NCI-H460 (cell line): ENCODE measurements around the gene PLCB3. TPM values are rescaled to one million over a fixed set of nuclear protein-coding genes. Genes with fewer than 3 reads are reported as not detected.

Experiments used
- DNase-seq: peaks from one replicate; pipeline ENCODE4 v3.0.0-alpha.2; 2016; ENCODE audit warnings: low read depth; ENCODE audit errors: extremely low read depth
- total RNA-seq: library from RNA; depleted of rRNA; stranded (reverse); fragments of >200 nt; shearing (Covaris generic); gene quantifications from 2 replicates; pipeline ENCODE4 v1.2.3, GENCODE V29; 2014

PLCB3 gene
- total RNA-seq, 1 experiment from 2014 or later, result 16.2 TPM

DNA sequence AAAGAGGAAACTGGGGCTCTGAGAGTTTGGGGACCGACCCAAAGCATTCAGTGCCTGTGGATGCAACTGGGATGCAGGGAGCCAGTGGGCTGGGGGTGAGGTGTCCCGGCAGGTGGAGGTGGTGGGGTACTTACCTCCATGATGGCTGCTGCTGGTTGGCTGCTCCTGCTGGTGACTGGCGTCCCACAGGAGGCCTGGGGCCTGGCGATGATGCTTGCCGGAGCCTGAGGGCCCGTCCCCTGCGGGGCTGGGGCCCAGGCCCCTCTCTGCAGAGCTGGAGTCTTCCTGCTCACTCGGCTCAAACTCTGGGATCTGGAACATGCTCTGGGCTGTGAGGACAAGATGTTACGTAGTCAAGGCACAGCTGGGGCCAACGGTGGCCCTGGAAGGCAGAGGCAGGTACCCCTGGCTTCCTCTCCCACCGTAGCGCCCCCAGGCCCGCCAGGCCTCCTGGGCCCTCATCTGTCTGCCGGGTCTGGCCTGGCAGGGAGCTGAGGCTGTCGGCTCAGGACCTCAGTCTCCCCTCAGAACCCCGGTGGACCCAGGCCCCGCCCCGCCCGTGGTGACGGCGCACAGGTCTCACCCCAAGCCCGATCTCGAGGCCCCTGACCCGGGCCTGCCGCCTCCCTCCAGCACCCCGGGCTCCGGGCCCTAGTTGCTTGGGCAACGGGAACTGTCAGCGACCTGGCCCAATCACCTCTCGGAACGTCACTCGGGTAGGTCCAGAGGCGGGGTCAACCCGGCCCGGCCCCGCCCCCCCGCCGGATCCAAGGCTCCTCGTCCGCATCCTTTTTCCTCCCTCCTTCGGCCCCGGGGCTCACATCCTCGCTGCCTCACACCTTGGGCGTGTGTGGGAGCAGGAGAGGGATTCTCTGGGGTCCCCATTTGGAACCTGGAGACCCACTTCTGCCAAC, 33.0 kb downstream of the PLCB3 start, which contains the start of gene BAD:
Gene BAD, minus strand, starts transcription at position 618 of the 914 bp plus-strand sequence. Its CDS starts 297 bp downstream, at position 321.
- DNase-seq, result peak; percentile 85

DNA sequence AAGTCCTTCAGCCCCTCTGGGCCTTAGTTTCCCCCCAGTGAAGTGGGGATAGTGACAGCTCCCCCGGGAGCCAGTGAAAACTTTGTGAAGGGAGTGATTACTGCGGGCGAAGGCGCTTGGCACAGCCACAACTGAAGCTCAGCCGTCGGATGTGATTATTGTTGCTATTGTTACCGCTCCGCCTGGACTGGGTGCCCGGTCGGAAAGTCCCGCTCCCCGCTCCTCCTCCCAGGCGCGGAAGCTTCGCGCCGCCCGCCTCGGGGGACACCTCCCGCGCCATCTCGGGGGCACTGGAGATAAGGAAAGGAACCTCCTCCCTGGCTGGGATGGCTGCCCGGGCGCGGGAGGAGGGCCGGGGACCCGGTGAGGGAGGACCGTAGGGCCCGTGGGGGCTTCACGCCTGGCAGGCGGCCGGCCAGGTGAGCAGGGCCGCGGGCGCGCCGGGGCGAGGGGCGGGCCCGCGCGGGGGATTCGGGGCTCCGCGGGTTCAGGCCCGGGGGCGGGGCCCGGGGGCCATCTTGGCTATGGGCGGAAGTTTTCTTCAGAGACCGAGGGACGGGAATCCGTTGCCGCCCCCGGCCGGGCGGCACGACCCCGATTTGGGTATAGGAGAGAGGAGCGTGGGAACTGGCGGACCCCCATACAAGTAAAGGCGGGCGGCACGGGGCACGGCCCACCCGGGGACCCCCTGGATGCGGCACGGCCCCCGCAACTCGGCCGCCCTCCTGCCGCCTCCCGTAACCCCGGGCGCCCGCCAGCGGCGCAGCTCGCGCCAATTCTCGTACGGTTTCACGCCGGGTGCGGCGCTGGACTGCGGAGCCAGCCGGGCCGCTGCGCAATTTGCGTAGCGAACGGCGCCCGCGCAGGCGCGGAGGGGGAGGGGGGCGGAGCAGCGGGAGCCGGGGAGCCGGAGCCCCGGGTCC, 33.9 kb downstream of the PLCB3 start, which contains the start of gene GPR137:
Gene GPR137, plus strand, starts transcription at position 887 of the 923 bp plus-strand sequence. CDS start 677 bp downstream, outside the sequence.
- DNase-seq, result no peak

DNA sequence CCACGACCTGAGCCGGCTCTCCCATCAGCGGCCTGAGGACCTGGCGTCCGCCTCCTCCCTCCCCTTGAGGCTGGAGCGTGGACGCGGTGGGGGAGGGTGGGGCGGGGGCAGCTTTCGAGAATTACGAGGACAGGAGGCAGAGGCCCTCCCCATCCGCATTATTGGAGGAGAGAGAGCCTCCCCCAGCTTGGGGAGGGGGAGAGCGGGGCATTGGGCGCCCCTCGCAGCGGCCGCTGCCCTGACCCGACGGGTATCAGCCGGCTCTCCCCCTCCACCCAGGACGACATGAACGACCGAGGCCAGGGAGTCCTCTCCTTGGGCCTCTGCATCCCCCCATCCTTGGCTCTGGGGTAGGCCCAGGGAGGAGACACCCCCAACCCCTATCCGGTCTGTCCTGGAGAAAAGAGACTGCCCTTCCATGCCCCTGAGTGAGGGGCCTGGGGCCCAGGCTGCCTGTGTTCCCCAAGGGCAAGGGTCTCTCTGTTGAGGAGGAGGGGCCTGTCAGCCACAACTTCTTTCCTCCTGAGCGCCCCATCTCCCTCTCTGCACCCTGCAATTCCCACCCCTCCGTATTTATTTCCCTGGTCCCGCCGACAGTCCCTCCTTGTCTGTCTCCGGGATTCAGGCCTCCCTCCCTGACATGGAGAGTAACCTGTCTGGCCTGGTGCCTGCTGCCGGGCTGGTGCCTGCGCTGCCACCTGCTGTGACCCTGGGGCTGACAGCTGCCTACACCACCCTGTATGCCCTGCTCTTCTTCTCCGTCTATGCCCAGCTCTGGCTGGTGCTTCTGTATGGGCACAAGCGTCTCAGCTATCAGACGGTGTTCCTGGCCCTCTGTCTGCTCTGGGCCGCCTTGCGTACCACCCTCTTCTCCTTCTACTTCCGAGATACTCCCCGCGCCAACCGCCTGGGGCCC, 34.8 kb downstream of the PLCB3 start:
- DNase-seq, result no peak

DNA sequence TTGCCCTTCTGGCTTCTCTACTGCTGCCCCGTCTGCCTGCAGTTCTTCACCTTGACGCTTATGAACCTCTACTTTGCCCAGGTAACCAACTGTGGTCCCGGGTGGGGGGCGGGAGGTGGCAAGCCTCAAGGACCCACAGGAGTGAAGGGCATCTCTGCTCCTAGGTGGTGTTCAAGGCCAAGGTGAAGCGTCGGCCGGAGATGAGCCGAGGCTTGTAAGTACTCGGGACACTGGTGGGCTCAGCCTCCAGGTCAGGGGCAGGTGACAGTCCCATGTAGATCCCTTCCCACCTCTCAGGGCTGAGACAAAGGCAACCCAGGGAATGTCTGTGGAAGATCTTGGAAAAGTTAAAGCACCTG, 35.5 kb downstream of the PLCB3 start:
- DNase-seq, result no peak

DNA sequence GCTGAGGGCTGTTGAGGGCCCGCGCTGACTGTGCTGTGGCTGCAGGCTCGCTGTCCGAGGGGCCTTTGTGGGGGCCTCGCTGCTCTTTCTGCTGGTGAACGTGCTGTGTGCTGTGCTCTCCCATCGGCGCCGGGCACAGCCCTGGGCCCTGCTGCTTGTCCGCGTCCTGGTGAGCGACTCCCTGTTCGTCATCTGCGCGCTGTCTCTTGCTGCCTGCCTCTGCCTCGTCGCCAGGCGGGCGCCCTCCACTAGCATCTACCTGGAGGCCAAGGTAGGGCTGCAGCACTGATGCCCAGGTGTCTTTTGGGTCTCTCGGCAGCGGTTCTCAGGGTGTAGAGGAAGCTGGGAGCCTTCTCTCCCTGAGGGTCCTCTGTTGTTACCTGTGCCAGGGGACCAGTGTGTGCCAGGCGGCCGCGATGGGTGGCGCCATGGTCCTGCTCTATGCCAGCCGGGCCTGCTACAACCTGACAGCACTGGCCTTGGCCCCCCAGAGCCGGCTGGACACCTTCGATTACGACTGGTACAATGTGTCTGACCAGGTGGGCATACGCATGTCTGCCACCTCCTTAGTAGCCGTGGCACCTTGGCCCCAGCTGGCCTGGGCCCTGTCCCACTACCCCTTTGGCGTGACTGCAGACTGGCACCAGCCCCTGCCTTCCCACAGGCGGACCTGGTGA, 36.5 kb downstream of the PLCB3 start:
- no peak for DNase-seq

DNA sequence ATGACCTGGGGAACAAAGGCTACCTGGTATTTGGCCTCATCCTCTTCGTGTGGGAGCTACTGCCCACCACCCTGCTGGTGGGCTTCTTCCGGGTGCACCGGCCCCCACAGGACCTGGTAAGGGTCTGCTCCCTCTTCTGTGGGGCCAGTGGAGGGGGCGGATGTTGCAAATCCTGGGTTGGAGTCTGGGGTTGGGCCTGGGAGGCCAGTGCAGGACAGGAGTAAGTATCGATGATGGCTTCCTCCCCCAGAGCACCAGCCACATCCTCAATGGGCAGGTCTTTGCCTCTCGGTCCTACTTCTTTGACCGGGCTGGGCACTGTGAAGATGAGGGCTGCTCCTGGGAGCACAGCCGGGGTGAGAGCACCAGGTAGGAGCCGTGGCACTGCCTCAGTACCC, 37.0 kb downstream of the PLCB3 start:
- DNase-seq, result no peak

DNA sequence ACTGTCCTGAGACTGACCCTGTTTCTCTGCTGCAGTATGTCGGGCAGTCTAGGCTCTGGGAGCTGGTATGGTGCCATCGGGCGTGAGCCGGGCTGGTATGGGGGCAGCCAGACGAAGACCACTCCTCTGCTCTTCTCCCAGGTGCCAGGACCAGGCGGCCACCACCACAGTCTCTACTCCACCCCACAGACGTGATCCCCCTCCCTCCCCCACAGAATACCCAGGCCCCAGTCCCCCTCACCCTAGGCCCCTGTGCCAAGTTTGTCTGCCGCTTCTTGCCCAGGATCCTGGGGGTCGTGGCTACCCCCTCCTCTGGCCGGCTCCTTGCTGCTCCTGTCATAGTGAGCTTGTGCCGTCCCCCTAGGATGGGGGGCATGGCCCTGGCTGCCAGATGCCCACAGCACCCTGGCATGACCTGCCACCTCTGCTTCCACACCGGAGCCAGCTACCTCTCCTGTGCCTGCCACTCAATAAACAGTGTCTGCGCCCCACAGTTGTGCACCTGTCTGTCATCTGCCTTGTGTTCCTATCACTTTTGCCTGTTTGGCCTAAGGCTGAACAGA, 37.8 kb downstream of the PLCB3 start:
- no peak for DNase-seq

DNA sequence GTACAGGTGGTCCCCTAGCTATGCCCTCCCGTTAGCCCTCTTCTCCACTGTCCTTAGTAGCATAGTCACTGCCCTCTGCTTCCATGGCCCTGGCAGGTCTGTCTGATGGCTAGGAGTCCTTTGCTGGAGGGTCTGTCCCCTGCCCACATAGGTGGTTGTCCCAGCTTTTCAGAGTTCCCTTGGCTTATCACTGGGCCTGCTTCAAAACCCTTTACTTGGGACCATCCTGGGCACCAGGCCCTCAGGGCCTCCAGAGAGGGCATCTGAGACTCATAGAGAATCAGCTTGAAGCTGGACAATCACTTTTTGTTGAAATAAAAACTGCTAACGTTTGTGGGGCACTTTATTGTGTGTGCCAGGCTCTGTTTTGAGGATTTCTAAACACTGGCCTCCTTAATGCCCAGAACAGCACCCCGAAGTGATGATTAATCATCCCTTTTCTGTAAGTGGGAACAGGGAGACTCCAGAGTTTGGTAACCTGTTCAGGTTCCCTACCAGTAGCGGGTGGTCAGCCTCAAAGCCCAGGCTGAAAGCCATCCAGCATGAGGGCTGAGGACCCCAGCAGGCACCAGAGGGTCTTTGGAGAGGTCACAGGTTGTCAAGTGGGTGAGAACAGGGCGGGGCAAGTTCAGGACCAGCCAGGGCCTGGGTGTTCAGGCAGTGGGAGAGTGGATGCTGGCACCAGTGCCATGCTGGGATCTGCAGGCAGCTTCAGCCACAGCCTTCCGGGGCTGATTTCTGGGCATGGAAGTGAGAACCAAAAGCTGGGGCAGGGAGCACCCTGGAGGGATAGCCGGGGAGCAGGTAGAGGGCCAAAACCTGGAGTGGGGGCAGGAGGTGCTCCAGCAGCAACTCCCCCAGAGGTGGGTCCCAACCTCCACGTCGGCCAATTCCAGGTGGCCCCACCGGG, 39.3 kb downstream of the PLCB3 start:
- DNase-seq, result no peak

DNA sequence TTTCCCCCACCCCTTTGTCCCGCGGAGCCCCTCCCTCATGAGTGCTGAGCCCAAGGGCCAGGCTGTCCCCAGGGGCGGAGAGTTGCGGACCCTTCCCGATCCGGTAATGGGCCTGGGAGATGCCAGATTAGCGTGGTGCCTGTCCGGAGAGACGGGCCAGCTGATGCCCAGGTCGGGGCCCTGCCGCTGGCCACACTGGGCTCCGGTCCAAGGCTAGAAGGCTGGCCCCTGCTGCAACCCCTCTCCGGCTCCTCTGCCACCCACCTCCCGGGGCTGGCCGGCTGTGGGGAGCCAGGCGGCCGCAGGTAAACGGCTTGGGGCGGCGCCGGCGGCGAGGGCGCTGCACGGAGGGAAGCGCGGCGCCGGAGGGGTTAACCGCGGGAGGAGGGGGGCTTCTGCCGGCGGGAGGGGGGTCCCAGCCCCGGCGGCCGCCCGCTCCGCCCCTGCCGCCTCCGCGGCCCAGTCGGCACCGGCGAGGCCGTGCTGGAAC, 40.0 kb downstream of the PLCB3 start, which contains the start of gene KCNK4:
Gene KCNK4, plus strand, starts transcription at position 41 of the 490 bp plus-strand sequence. CDS start 1,717 bp downstream, outside the sequence.
- DNase-seq, result no peak

DNA sequence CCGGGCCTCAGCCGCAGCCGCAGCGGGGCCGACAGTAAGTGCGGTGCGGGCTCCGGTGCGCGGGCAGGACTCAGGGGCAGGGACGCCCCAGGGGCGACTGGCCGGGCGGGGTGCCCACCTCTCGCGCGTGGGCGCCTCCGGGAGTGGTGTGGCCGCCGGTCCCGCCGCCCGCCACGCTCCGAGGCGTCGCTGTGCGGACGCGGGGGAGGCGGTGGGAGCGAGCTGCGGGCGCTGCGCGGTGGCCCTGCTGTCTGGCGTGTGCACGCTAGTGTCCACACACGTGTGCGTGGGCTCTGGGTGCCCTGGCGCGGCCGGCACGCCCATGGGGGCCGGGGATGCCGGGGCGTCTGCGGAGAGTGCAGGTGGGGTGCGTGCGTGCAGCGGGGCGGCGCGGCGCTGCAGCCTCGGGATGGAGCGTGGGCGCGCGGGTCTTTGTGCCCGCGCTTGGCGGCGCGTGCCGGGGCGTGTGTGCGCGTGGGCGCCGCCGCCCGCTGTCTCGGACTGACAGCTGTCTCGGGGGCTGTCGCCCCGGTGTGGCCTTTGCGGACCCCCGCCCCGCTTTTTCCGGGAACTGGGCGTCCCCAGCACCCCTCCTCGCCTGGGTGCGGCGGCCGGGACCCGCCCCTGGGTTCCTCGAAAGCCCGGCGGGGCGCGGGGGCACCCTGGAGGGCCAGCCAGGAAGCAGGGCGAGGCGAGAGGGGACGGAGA, 40.6 kb downstream of the PLCB3 start:
- no peak for DNase-seq

DNA sequence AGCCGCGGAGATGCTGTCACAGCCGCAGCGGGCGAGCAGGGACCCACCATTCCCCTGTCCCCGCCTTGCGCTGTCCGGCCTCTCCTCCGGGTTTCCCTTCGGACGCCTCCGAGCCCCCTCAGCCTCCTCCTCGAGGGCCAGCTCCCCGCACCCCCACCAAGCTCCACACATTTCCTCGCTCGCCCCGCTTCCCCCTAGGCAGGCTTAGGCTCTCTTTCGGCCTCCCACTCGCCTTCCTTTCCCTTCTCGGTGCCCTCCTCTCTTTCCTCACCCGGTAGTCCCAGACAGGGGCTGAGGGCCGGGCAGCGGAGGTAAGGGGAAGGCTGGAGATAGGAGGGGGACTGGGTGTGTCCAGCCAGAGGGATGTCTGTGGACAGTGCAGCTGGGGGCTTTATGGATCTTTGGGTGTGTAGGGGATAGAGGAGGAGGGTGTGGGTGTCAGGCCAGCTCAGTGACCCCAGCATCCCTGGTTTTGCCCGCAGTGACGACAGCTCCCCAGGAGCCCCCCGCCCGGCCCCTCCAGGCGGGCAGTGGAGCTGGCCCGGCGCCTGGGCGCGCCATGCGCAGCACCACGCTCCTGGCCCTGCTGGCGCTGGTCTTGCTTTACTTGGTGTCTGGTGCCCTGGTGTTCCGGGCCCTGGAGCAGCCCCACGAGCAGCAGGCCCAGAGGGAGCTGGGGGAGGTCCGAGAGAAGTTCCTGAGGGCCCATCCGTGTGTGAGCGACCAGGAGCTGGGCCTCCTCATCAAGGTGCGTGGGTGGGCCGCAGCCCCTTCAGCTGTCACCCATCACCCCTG, 41.3 kb downstream of the PLCB3 start:
- DNase-seq, result no peak

DNA sequence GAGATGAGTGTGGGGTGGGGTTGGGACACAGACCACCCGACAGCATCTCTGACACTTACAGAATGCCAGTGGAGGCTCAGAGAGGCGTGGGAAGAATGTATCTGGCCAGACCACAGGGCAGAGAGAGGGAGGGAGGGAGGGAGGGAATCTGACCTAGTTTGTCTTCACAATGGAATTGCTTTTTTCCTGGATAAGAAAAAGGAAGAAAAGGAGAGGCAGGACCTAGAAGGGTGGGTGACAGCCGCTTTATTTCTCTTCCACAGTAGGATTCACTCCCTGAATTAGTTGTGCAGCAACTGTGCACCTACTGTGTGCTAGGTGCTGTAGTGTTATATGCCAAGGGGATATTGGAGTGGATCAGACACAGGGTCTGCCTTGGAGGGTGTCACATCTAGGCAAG, 43.4 kb downstream of the PLCB3 start:
- no peak for DNase-seq

DNA sequence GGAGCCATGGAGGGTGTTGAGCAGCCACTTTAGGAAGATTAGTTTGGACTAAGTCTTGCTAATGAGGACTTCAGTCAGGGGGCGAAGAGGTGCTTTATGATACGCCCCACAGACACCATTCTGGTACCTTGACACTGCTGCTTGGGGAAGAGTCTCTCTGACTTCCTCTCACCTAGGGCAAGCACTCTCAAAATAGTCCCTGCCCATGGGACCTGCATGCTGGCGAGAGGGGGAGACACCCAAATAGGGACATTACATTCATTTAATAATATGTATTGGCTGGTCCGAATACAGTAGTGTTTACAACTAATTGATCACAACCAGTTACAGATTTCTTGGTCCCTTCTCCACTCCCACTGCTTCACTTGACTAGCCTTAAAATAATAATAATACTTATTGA, 44.4 kb downstream of the PLCB3 start:
- DNase-seq, result no peak

DNA sequence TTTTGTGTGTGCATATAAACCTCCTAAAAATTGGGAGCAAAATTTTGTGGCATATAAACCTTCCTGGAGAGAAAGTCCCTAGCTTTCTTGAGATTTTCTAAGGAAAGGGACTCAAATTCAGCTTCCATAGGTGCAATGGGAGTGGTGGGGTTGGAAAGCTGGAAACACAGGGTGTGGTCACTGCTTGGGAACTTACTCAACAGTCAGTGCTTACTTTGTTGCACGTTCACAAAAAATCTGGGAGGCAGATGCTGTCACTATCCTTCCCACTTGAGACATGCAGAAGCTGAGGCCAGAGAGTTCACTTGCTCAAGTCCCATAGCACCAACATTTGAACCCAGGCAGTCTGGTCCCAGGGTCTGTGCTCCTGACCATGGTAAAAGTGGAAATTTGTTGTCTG, 44.9 kb downstream of the PLCB3 start:
- DNase-seq, result no peak

DNA sequence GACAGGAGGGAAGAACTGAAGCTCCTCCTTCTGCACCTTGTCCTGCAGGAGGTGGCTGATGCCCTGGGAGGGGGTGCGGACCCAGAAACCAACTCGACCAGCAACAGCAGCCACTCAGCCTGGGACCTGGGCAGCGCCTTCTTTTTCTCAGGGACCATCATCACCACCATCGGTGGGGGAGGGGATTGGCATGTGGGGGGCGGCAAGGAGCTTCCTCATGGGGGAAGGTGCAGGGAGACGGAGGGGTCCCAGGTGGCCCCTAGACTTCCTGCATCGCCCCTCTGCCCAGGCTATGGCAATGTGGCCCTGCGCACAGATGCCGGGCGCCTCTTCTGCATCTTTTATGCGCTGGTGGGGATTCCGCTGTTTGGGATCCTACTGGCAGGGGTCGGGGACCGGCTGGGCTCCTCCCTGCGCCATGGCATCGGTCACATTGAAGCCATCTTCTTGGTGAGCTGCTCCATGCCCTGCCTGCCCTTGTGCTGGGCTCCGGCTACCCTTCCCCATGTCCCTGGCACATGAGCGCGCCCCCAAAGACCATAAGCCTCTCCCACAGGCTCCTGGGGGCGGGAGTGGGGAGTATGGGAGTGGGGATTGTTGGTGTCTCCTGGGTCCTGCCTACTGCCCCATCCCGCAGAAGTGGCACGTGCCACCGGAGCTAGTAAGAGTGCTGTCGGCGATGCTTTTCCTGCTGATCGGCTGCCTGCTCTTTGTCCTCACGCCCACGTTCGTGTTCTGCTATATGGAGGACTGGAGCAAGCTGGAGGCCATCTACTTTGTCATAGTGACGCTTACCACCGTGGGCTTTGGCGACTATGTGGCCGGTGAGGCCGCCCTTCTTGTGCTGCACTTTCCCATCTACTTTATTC, 45.7 kb downstream of the PLCB3 start:
- no peak for DNase-seq
